Ecto neural progenitor cell (in vitro differentiated cells): ENCODE measurements around the gene HDLBP.

Experiments used
- DNase-seq: peaks from one replicate; pipeline ENCODE4 v3.0.0-alpha.2; 2018; ENCODE audit warnings: low spot score

The HDLBP gene

GRCh38 chr2:241227594-241227993, 87.9 kb downstream of the HDLBP start:
- no peak for DNase-seq

- DNase-seq, result no peak
Observed at GRCh38 chr2:241226723-241227572, 88.5 kb downstream of the HDLBP start.

DNA sequence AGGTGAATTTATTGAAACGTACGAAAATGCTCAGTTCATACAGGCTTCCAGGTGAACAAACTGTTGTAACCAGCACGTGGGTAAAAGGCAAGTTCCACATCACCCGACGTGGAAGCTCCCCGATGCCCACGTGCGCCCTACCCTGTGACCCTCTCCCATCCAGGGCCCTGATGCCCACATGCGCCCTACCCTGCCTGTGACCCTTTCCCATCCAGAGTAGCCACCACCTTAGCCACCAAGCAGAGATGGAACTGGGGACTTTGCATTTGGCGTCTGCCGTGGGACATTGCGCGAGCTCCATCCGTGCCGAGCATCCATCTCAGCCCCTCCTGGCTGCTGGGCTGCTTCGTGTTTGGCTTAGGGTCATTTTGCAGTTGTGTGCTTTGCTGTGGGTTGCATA, 89.5 kb downstream of the HDLBP start:
- DNase-seq, result no peak

DNA sequence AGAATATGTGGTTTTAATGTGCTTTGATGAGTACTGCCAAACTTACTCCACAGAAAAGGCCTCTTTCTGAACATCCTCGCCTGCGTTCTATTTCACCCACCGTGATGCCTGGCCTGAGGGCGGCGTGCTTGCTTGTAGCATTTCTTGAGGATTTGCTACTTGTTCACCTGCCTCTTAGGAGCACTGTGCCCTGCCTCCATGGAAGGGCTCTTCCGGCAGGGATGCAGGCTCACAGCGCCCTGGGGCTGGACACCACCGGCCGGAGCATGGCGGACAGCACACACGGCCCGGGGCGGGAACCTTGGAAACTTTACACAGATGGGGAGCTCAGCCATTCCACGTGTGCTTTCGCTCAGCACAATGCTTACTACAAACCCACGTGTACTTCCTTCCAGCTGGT, 89.9 kb downstream of the HDLBP start:
- no peak for DNase-seq

- DNase-seq, result no peak
Observed at GRCh38 chr2:241224851-241225438, 90.5 kb downstream of the HDLBP start.

DNA sequence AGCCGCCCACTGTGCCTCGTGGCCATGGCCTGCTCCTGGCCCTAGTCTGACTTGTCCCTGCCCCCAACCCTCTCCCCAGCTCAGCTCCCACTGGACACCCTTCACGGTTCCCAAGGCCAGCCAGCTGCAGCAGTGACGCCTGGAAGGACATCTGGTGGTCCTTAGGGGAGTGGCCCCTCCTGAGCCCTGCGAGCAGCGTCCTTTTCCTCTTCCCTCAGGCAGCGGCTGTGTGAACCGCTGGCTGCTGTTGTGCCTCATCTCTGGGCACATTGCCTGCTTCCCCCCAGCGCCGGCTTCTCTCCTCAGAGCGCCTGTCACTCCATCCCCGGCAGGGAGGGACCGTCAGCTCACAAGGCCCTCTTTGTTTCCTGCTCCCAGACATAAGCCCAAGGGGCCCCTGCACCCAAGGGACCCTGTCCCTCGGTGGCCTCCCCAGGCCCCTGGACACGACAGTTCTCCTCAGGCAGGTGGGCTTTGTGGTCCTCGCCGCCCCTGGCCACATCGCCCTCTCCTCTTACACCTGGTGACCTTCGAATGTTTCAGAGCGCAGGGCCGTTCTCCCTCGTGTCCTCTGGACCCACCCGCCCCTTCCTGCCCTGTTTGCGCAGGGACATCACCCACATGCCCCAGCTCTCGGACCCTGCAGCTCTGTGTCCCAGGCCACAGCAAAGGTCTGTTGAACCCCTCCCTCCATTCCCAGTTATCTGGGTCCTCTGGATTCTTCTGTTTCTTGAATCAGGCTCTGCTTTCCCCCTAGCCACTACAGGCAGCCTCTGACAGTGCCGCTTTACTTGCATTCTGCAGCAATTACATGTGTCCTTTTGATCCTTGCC, 91.2 kb downstream of the HDLBP start:
- peak; percentile 62 for DNase-seq

DNA sequence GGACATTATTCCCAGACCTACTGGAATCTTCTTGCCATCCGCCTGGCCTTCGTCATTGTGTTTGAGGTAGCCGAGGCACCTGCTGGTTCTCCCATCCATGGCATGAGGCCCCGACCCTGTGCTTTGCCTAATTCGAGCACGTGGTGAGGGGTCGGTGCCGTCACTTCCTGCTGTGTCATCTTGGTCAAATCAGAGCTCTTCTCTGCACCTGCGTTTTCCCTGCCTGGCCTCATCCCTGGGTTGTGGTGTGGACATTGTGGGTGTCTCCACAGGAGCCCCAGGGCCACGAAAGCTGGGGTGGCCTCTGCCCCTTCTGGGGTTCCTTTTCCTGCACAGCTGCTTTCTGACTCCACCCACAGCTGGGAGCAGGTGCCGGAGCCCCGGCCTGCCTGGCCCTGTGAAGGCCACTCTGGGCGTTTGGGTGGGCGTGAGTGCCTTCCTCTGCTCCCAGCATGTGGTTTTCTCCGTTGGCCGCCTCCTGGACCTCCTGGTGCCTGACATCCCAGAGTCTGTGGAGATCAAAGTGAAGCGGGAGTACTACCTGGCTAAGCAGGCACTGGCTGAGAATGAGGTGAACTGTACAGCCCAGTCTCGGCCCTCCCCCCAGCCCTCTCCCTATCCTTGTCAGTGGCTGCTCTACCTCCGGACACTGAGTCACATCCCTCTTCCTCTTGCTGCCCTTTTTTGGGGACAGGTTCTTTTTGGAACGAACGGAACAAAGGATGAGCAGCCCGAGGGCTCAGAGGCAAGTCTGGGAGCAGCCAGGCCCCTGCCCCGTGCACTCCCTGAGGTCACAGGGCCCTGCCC, 92.1 kb downstream of the HDLBP start:
- no peak for DNase-seq

DNA sequence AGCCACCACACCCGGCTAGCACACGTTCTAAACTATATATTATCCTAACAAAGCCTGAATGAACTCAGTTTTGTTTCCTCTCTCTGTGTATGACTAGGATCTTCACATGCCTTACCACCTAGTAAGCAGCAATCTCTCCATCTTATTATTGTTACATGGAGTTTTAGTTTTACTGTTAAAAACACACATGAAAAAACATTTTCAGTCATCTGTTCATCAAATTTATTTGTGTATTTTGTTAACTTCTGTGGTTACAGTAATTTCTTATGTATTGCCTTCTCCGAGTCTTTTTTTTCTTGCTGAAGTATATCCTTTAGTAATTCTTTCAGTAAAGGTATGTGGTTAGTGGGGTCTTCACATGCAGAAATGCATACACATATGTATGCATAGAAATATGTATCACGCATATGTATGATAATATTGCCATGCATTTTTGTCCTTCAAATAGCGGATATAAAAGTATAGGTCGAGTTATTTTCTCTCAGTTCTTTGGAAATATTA, 95.6 kb downstream of the HDLBP start:
- no peak for DNase-seq

- no peak for DNase-seq
Observed at GRCh38 chr2:241219030-241219382, 96.5 kb downstream of the HDLBP start.

GRCh38 chr2:241218131-241219029, 97.1 kb downstream of the HDLBP start:
- peak; percentile 75 for DNase-seq

DNA sequence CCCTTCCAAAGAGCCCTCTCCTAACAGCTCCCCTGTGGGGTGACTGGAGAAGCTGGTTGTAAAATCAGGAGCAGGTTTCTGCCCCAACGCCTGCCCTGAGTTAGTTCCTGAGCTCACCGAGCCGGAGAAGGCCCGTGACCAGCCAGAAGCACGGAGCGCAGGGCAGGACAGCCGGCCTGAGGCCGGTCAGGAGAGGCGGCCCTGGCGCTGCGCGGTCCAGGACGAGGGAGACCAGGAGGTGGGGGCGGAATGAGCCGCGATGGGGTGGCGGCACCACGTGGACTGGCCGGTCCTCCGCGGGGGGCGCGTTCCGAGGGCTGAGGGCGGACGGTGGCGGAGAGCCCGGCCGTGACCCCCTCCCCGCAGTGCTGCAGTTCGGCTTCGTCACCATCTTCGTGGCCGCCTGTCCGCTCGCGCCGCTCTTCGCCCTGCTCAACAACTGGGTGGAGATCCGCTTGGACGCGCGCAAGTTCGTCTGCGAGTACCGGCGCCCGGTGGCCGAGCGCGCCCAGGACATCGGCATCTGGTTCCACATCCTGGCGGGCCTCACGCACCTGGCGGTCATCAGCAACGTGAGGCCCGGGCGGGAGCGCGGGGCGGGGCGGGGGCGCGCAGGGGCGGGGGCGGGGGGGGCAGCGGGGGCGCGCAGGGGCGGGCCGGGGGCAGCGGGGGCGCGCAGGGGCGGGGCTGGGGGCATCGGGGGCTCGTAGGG, 98.0 kb downstream of the HDLBP start:
- peak; percentile 84 for DNase-seq

DNA sequence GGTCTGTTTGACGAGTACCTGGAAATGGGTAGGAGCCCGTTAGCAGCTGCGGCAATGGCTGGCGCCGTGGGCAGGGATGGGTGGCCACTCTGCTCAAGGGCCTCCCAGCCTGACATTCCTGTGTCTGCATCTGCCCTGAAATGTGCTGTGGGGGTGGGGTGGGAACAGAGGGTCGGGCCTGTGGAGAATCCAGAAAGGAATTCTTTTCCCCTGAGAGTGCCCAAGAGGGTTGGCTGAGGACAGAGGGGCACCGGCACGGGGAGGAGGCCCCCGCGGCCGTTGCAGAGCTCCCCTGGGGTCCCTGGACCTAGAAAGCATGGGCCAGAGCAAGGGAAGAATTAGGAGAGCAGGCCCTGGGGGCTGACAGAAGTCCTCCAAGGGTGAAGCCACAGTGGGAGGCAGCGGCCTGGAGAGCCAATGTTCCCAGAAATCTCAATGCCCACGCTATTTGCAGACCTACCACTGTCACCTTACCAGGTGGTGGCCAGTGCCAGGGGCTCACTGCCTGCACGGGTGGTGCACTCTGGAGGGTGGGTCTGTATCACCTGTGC, 99.2 kb downstream of the HDLBP start:
- DNase-seq, result peak; percentile 65

GRCh38 chr2:241215421-241215820, 100.1 kb downstream of the HDLBP start:
- no peak for DNase-seq

- no peak for DNase-seq
Observed at GRCh38 chr2:241214766-241215165, 100.7 kb downstream of the HDLBP start.

- DNase-seq, result no peak
Observed at GRCh38 chr2:241214209-241214608, 101.3 kb downstream of the HDLBP start.

GRCh38 chr2:241213567-241213966, 101.9 kb downstream of the HDLBP start:
- DNase-seq, result no peak

DNA sequence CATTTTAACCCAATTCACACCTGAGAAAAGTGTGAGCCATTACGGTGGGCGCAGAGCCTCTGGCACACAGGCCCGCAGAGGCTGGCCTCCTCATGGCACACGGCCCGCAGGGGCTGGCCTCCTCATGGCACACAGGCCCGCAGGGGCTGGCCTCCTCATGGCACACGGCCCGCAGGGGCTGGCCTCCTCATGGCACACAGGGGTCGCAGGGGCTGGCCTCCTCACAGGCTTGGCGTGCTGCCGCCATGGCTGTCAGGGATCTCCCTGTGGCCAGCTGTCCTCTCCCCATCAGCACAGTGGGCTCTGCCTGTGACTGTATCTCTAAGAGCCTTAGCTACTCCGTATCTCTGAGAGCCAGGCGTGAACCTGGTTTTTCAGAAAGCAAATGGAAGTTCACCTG, 102.4 kb downstream of the HDLBP start:
- no peak for DNase-seq

GRCh38 chr2:241211276-241211675, 104.2 kb downstream of the HDLBP start:
- DNase-seq, result no peak

- DNase-seq, result no peak
Observed at GRCh38 chr2:241209271-241209670, 106.2 kb downstream of the HDLBP start.

DNA sequence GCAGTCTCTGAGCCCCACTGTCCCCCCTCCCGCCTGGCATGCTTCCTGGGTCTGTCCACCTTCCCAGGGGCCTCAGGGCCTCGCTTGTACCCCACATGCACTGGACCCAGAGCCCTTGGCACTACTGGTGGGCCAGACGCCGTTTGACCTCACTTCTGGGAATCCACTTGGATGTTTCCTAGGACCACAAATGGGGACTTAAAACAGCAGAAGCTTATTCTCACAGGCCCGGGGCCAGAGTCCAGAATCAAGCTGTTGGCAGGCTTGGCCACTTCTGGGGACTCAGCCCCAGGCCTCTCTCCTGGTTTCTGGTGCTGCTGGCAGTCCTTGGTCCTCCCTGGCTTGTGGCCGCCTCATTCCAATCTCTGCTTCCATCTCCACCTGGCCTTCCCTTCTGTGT, 107.4 kb downstream of the HDLBP start:
- no peak for DNase-seq
